Thyroid gland (tissue), 4 donors: ENCODE data around the gene DENND4A. TPM values are rescaled to one million over a fixed set of nuclear protein-coding genes. Genes with fewer than 3 reads are reported as not detected.

Experiments
- DNase-seq, 2 donors: peaks; one replicate each; pipeline ENCODE4 v3.0.0-alpha.2; 2019
- H3K27ac ChIP-seq, 3 donors: fragments of 200-600 bp; sonication (generic); 1 replicate in 2 of 3; 2 replicates in 1 of 3; pipeline ENCODE4 v1.5.1; 2016 to 2019; ENCODE audit warnings: mild to moderate bottlenecking in 1 of 3, moderate library complexity in 1 of 3
- H3K27me3 ChIP-seq: fragments of 200-600 bp; sonication (generic); one replicate; pipeline ENCODE4 v1.5.1; 2019
- H3K36me3 ChIP-seq, 2 donors: fragments of 200-600 bp; sonication (generic); one replicate each; pipeline ENCODE4 v1.5.1; 2016 to 2019
- H3K4me1 ChIP-seq, 2 donors: fragments of 200-600 bp; sonication (generic); one replicate each; pipeline ENCODE4 v1.5.1; 2017 to 2019
- H3K4me3 ChIP-seq, 3 donors: fragments of 200-600 bp; sonication (generic); replicated peaks in 1 of 3; 1 replicate in 2 of 3; 2 replicates in 1 of 3; pipeline ENCODE4 v1.5.1; 2016; ENCODE audit warnings: mild to moderate bottlenecking in 1 of 3
- H3K9me3 ChIP-seq: fragments of 200-600 bp; sonication (generic); one replicate; pipeline ENCODE4 v1.5.1; 2017
- POLR2A ChIP-seq, 2 donors: fragments of 450-650 bp; IDR thresholded peaks; one replicate each; pipeline ENCODE4 v1.6.1; 2017; ENCODE audit warnings: antibody characterized with exemption in 2 of 2, mild to moderate bottlenecking in 2 of 2, moderate library complexity in 1 of 2
- WGBS, 2 donors: methylation state at CpG; one replicate each; pipeline ENCODE4 v1.1.5; 2017; 5-methylcytosine and 5-hydroxymethylcytosine counted together
- intact Hi-C: fragments of 100-400 bp; cut with DNase I; formaldehyde crosslinking; loops from one replicate; pipeline ENCODE4 v1.15.1; 2023
- total RNA-seq, 4 donors: library from RNA; depleted of rRNA; stranded (reverse); fragments of >200 nt; gene quantifications; one replicate each; pipeline ENCODE4 v1.2.3, GENCODE V29; 2016
- TF ChIP-seq, protein P1 (sequence below), 6 experiments: fragments of 200-600 bp in 3 of 6; fragments of 450-650 bp in 3 of 6; sonication (generic) in 3 of 6; IDR thresholded peaks; one replicate each; pipeline ENCODE4 v1.5.1; 2016 to 2019; ENCODE audit warnings: antibody characterized with exemption in 6 of 6, mild to moderate bottlenecking in 2 of 6, inconsistent platforms in 1 of 6, moderate library complexity in 1 of 6

DENND4A gene
- total RNA-seq, 4 donors from 2014 or later, result 37.5 to 79.9 (median 45.7) TPM

DNA sequence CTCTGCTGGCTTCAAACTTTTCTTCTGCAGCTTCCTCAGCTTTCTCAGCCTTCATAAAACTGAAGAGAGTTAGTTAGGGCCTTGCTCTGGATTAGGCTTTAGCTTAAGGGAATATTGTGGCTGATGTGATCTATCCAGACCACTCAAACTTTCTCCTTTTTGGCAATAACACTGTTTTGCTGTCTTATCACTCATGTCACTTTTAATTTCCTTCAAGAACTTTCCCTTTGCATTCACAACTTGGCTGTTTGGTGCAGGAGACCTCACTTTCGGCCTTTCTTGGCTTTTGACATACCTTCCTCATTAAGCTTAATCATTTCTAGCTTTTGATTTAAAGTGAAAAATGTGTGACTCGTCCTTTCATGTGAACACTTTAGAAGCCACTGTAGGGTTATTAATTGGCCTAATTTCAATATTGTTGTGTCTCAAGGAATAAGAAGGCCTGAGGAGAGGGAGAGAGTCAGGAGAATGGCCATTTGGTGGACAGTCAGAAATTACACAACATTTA is 109.6 kb downstream of the DENND4A start:
- H3K27ac ChIP-seq, result no peak overlapping the region
- no peak overlapping the region for H3K4me3 ChIP-seq
- no peak for DNase-seq
- H3K27me3 ChIP-seq, result no peaks in the 10 kb centered on the region
- no peaks in the 10 kb centered on the region for H3K9me3 ChIP-seq
- H3K4me1 ChIP-seq, result no peaks in the 10 kb centered on the region
- TF ChIP-seq, protein P1, sequence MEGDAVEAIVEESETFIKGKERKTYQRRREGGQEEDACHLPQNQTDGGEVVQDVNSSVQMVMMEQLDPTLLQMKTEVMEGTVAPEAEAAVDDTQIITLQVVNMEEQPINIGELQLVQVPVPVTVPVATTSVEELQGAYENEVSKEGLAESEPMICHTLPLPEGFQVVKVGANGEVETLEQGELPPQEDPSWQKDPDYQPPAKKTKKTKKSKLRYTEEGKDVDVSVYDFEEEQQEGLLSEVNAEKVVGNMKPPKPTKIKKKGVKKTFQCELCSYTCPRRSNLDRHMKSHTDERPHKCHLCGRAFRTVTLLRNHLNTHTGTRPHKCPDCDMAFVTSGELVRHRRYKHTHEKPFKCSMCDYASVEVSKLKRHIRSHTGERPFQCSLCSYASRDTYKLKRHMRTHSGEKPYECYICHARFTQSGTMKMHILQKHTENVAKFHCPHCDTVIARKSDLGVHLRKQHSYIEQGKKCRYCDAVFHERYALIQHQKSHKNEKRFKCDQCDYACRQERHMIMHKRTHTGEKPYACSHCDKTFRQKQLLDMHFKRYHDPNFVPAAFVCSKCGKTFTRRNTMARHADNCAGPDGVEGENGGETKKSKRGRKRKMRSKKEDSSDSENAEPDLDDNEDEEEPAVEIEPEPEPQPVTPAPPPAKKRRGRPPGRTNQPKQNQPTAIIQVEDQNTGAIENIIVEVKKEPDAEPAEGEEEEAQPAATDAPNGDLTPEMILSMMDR (IDR thresholded peaks at IDR 0.05), result no peak
- no peak for TF ChIP-seq POLR2A (IDR thresholded peaks at IDR 0.05)
- WGBS, 2 donors, result 85 to 93% methylated on average over 2 of the region's 2 CpGs
- no peaks in the 10 kb centered on the region for H3K36me3 ChIP-seq
- intact Hi-C loops, result loop anchor here (10.0 kb wide), 1 partner anchor 132 kb away; no protein-coding TSS in a partner anchor

DNA sequence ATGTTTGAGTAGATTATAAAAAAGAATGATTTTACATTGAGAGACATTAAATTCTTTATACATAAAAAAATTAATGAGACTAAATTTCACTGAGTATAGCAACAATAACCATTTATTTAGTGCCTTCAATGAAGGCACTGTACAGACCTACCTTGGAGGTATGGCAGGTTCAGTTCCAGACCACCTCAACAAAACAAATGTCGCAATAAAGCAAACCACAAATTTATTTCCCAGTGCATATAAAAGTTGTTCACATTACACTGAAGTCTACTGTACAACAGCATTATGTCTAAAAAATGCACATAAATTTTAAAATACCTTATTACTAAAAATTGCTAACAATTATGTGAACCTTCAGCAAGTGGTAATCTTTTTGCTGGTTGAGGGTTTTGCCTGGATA is 111.5 kb downstream of the DENND4A start:
- no peak overlapping the region for H3K27ac ChIP-seq
- no peaks in the 10 kb centered on the region for H3K9me3 ChIP-seq
- no peak for DNase-seq
- no peaks in the 10 kb centered on the region for H3K36me3 ChIP-seq
- H3K4me3 ChIP-seq, result no peak overlapping the region
- no peaks in the 10 kb centered on the region for H3K4me1 ChIP-seq
- TF ChIP-seq POLR2A (IDR thresholded peaks at IDR 0.05), result no peak
- TF ChIP-seq, protein P1 (IDR thresholded peaks at IDR 0.05), result no peak
- H3K27me3 ChIP-seq, result no peaks in the 10 kb centered on the region
- intact Hi-C loops, result loop anchor here (10.0 kb wide), 1 partner anchor 134 kb away; no protein-coding TSS in a partner anchor
- 93 to 95% methylated on average over 1 of the region's 1 CpG for WGBS, 2 donors

- H3K4me3 ChIP-seq, result no peak overlapping the region
- intact Hi-C loops, result no loop called here
- H3K27ac ChIP-seq, result no peak overlapping the region
- 81 to 84% methylated on average over 2 of the region's 2 CpGs for WGBS, 2 donors
- no peaks in the 10 kb centered on the region for H3K4me1 ChIP-seq
- H3K27me3 ChIP-seq, result no peaks in the 10 kb centered on the region
- DNase-seq, result no peak
- H3K9me3 ChIP-seq, result no peaks in the 10 kb centered on the region
- TF ChIP-seq POLR2A (IDR thresholded peaks at IDR 0.05), result no peak
- TF ChIP-seq, protein P1 (IDR thresholded peaks at IDR 0.05), result no peak
- H3K36me3 ChIP-seq, result peaks cover 5 to 11% of the 10 kb centered on the region in 2 donors
These were observed 116.0 kb downstream of the DENND4A start for GRCh38 chr15:65676123-65676522.

DNA sequence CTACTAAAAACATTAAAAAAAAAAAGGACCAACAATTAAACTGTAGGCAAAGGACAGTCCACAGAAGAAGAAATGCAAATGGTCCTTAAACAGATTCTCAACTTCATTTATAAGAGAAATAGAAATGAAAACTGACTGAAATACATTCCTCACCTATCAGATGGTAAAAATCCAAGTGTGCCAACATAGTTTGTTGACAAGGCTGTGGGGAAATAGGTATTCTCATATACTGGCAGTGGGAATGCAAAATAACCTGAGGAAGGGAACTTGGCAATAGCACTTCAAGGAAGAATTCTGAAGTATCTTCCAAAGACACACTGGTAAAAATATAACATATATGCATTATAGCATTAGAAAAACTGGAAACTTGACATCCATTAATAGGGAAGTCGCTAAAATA is 116.5 kb downstream of the DENND4A start:
- peaks cover 6 to 11% of the 10 kb centered on the region in 2 donors for H3K36me3 ChIP-seq
- no peaks in the 10 kb centered on the region for H3K4me1 ChIP-seq
- no peak for DNase-seq
- H3K27me3 ChIP-seq, result no peaks in the 10 kb centered on the region
- TF ChIP-seq POLR2A (IDR thresholded peaks at IDR 0.05), result no peak
- TF ChIP-seq, protein P1 (IDR thresholded peaks at IDR 0.05), result no peak
- intact Hi-C loops, result no loop called here
- H3K9me3 ChIP-seq, result no peaks in the 10 kb centered on the region
- WGBS, 2 donors, result 75 to 81% methylated on average over 1 of the region's 1 CpG
- H3K27ac ChIP-seq, result no peak overlapping the region
- H3K4me3 ChIP-seq, result no peak overlapping the region

- H3K4me3 ChIP-seq, result no peak overlapping the region
- no peak overlapping the region for H3K27ac ChIP-seq
- no peaks in the 10 kb centered on the region for H3K27me3 ChIP-seq
- no peaks in the 10 kb centered on the region for H3K4me1 ChIP-seq
- H3K36me3 ChIP-seq, result peaks cover 10 to 15% of the 10 kb centered on the region in 2 donors
- WGBS, 2 donors, result 89 to 95% methylated on average over 3 of the region's 3 CpGs
- TF ChIP-seq POLR2A (IDR thresholded peaks at IDR 0.05), result no peak
- TF ChIP-seq, protein P1 (IDR thresholded peaks at IDR 0.05), result no peak
- intact Hi-C loops, result no loop called here
- no peak for DNase-seq
- no peaks in the 10 kb centered on the region for H3K9me3 ChIP-seq
These were observed 125.8 kb downstream of the DENND4A start for GRCh38 chr15:65666257-65666656.
